Retinal pigment epithelial cell (primary cell): ENCODE measurements around the gene GNA12.

Experiments used
- DNase-seq: peaks from one replicate; pipeline ENCODE4 v3.0.0-alpha.2; 2010; ENCODE audit warnings: low read depth
- H3K4me3 ChIP-seq: 2 replicates; pipeline ENCODE4 v1.5.1; 2011; ENCODE audit warnings: mild to moderate bottlenecking, low read length, control low read depth, moderate library complexity
- TF ChIP-seq, protein P1 (sequence below): conservative IDR thresholded peaks from 2 replicates; pipeline ENCODE4 v1.5.1; 2011; ENCODE audit warnings: low read depth, low read length, control low read depth, inconsistent platforms

Gene GNA12

GRCh38 chr7:2813350-2814185 is 30.5 kb downstream of the GNA12 start:
- no peak overlapping the region for H3K4me3 ChIP-seq
- TF ChIP-seq, protein P1, sequence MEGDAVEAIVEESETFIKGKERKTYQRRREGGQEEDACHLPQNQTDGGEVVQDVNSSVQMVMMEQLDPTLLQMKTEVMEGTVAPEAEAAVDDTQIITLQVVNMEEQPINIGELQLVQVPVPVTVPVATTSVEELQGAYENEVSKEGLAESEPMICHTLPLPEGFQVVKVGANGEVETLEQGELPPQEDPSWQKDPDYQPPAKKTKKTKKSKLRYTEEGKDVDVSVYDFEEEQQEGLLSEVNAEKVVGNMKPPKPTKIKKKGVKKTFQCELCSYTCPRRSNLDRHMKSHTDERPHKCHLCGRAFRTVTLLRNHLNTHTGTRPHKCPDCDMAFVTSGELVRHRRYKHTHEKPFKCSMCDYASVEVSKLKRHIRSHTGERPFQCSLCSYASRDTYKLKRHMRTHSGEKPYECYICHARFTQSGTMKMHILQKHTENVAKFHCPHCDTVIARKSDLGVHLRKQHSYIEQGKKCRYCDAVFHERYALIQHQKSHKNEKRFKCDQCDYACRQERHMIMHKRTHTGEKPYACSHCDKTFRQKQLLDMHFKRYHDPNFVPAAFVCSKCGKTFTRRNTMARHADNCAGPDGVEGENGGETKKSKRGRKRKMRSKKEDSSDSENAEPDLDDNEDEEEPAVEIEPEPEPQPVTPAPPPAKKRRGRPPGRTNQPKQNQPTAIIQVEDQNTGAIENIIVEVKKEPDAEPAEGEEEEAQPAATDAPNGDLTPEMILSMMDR: no peak
- no peak for DNase-seq

DNA sequence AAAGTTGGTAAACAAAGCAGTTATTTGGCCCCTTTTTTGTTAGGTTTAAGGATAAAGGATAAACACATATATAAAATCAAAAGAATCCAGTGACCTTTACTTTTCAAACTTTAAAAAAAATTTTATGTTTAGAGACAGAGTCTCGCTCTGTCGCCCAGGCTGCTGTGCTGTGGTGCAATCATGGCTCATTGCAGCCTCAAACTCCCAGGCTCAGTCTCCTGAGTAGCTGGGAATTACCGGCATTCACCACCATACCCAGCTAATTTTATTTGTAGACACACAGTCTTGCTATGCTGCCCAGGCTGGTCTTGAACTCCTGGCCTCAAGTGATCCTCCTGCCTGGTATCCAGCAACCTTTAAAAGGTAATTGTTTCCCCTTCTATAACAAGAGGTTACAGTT is 31.3 kb downstream of the GNA12 start:
- TF ChIP-seq, protein P1: no peak
- H3K4me3 ChIP-seq: no peak overlapping the region
- DNase-seq: no peak

DNA sequence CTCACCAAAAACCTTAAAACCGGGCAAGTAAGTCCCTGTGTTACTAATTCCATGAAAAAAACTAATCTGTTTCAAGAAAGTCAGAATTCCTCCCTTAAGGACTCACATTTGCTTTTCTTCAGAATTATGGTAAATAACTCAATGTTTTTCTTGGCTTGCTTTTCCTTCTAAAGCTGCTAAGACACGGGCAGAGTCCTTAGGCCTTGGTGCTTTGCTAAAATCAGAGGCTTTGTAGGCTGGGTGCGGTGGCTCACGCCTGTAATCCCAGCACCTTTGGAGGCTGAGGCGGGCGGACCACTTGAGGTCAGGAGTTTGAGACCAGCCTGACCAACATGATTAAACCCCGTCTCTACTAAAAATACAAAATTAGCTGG is 32.0 kb downstream of the GNA12 start:
- H3K4me3 ChIP-seq: no peak overlapping the region
- DNase-seq: peak; percentile 53
- TF ChIP-seq, protein P1: no peak

DNA sequence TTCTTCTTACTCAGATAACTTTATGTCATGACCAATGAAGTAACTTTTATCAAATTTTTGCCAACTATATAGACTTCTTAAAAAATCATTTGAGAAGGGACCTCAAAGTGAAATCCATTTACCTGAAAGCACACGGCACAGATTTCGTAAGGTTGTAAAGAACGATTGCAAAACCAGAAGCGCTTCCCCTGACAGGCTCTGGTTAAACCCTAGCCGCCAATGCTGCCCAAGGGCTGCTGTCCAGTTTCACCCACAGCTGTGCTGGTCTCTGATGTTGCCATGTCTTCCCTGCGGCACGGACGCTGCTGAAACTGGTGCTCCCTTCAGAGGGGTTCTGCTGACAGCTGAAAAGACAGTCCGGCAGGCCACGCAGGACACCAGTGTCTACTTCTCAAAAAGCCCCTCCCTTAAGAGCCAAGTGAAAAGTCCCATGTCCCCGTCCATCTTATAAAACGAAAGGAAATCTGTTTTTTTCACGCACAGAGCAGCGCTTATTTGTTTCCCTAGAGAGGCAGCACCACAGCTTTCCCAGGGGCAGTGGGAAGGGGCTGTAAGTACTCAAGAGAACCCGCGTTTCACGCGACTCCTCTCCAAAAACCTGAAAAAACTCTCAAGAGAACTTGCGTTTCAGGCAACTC is 32.5 kb downstream of the GNA12 start:
- TF ChIP-seq, protein P1: no peak
- no peak for DNase-seq

DNA sequence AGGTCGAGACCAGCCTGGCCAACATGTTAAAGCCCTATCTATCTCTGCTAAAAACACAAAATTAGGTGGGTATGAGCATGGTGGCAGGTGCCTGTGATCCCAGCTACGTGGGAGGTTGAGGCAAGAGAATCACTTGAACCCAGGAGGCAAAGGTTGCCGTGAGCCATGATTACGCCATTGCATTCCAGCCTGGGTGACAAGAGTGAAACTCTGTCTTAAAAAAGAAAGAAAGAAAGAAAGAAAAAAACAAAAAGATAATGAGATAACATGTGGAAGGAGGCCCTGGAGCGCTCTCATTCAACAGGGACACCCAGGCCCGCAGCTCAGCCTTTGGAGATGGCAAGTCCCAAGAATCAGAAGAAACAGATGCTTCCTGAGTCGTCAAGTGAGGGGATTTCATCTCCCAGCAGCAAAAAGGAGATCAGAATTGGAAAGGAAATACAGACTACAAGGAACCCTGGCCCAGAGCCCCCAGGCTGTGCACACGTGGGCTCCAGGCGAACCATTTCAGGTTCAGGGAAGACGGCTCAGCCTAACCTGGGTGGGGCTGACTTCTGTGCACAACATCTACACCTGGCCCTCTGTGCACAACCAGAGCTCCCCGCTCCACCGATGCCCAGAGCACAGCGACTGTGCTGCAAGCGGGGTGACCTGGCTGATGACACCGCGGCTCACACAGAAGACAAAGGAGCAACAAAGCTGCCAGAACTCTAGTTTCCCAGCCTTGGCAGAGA is 33.3 kb downstream of the GNA12 start:
- H3K4me3 ChIP-seq: no peak overlapping the region
- no peak for DNase-seq
- TF ChIP-seq, protein P1: no peak

More for the DNA sequence above, 32.5 kb downstream of the GNA12 start:
- no peak overlapping the region for H3K4me3 ChIP-seq

DNA sequence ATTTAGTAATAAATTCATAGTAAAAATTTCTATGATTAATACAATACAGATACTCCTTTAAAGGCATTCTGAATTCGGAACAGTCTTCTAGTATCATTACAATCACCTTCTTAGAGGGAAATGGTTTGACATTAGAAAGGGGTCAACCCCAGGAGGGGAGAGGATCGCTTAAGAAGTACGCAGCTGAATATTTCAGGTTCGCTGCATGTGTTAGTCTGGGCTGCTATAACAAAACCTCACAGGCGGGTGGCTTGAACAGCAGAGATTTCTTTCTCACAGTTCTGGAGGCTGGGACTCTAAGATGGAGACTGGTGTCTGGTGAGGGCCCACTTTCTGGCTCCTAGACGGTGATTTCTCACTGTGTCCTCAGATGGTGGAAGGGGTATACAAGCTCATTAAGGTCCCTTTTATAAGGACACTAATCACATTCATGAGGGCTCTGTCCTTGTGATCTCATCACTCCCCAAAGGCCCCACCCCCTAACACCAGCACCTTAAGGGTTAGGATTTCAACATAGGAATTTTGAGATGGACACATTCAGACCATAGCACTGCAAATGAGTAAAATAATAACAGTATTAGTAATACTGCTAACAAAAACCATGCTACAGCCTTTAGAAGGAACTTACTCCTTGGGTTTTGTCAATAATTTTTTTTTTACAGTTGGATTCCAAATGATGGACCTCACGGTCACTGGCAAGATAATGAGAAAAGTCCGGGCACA is 34.0 kb downstream of the GNA12 start:
- TF ChIP-seq, protein P1: no peak
- DNase-seq: no peak
- H3K4me3 ChIP-seq: no peak overlapping the region
